ENCODE data around the gene TCF4. TPM values are rescaled to one million over a fixed set of nuclear protein-coding genes. Genes with fewer than 3 reads are reported as not detected.

The TCF4 gene
- total RNA-seq, 1 experiment from 2014 or later, result 2.3 TPM

DNA sequence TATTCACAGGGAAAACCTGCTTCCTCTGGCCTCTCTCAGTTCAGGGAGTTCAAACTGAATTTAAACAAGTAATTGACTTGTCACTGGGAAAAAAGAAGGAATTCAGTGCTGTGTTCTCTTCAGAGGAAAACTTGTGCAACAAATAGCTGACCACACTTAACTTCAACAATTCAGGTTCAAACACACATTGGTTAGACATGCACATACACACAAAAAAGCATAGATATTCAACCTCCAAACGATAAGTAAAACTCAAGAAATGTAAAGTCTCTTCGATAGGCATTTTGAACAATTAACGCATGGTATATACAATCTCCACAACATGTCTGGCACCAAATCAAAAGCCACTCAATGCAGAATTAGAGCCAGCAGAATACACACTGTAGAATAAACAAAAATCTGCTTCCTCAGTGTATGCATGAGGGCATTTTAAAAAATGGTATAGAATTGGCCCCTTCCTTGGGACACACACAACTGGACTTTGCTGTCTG lies 269.0 kb downstream of the TCF4 start:
- Histone ChIP-seq H3K27ac (ENCODE audit: low read length) (no peak overlapping the region), H3K4me3 (ENCODE audit: low read depth in 2 of 2, low read length in 2 of 2) (peak overlapping the region in 1 of 2 experiments; percentile 29; a peak in 1 of 4 replicates), H3K4me1 (ENCODE audit: control insufficient read depth, insufficient read depth, low read length) (no peaks in the 10 kb centered on the region), H3K27me3 (ENCODE audit: control insufficient read depth, insufficient read depth, low read length) (no peaks in the 10 kb centered on the region), H3K9me3 (ENCODE audit: control insufficient read depth, insufficient read depth, low read depth, low read length) (no peaks in the 10 kb centered on the region), H3K36me3 (ENCODE audit: control insufficient read depth, insufficient read depth, low read length) (no peaks in the 10 kb centered on the region)
- POLR2A ChIA-PET, result no interaction called here
- in situ Hi-C loops (cut with HindIII; ENCODE audit: low pct_unique_long_range_greater_than_20kb, low sequenced_read_pairs), result no loop called here
- intact Hi-C loops (cut with micrococcal nuclease; ENCODE audit: unreplicated experiment), result no loop called here
- ATAC-seq (no peak), DNase-seq (ENCODE audit: low read depth, low spot score) (no peak)
- TF ChIP-seq SIN3A (IDR thresholded peaks at IDR 0.05; ENCODE audit: borderline replicate concordance, insufficient read depth, low read depth, low read length) (no peak), POLR2AphosphoS5 (IDR thresholded peaks at IDR 0.05; ENCODE audit: low read depth, low read length) (no peak), REST (IDR thresholded peaks at IDR 0.05; ENCODE audit: insufficient read depth in 1 of 2, low read depth in 2 of 2, low read length in 1 of 2) (no peak), TCF7L2 (IDR thresholded peaks at IDR 0.05; ENCODE audit: low read depth, low read length) (no peak)
- TF ChIP-seq, protein P1, sequence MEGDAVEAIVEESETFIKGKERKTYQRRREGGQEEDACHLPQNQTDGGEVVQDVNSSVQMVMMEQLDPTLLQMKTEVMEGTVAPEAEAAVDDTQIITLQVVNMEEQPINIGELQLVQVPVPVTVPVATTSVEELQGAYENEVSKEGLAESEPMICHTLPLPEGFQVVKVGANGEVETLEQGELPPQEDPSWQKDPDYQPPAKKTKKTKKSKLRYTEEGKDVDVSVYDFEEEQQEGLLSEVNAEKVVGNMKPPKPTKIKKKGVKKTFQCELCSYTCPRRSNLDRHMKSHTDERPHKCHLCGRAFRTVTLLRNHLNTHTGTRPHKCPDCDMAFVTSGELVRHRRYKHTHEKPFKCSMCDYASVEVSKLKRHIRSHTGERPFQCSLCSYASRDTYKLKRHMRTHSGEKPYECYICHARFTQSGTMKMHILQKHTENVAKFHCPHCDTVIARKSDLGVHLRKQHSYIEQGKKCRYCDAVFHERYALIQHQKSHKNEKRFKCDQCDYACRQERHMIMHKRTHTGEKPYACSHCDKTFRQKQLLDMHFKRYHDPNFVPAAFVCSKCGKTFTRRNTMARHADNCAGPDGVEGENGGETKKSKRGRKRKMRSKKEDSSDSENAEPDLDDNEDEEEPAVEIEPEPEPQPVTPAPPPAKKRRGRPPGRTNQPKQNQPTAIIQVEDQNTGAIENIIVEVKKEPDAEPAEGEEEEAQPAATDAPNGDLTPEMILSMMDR (IDR thresholded peaks at IDR 0.05), result no peak
- CTCF ChIA-PET, result no interaction called here
- BruUV-seq (replicated peaks), result no TSS peak

- intact Hi-C loops (cut with micrococcal nuclease; ENCODE audit: unreplicated experiment) (no loop called here), in situ Hi-C loops (cut with HindIII; ENCODE audit: low pct_unique_long_range_greater_than_20kb, low sequenced_read_pairs) (no loop called here)
- H3K27ac ChIP-seq (ENCODE audit: low read length), result no peak overlapping the region
- no peaks in the 10 kb centered on the region for H3K9me3 ChIP-seq (ENCODE audit: control insufficient read depth, insufficient read depth, low read depth, low read length)
- H3K4me1 ChIP-seq (ENCODE audit: control insufficient read depth, insufficient read depth, low read length), result no peaks in the 10 kb centered on the region
- no peaks in the 10 kb centered on the region for H3K36me3 ChIP-seq (ENCODE audit: control insufficient read depth, insufficient read depth, low read length)
- ATAC-seq (no peak), DNase-seq (ENCODE audit: low read depth, low spot score) (no peak)
- CTCF ChIA-PET, result no interaction called here
- H3K4me3 ChIP-seq (ENCODE audit: low read depth in 2 of 2, low read length in 2 of 2), result no peak overlapping the region
- BruUV-seq (replicated peaks), result no TSS peak
- TF ChIP-seq TCF7L2 (IDR thresholded peaks at IDR 0.05; ENCODE audit: low read depth, low read length), result no peak
- no peak for TF ChIP-seq POLR2AphosphoS5 (IDR thresholded peaks at IDR 0.05; ENCODE audit: low read depth, low read length)
- TF ChIP-seq, protein P1 (IDR thresholded peaks at IDR 0.05), result no peak
- TF ChIP-seq SIN3A (IDR thresholded peaks at IDR 0.05; ENCODE audit: borderline replicate concordance, insufficient read depth, low read depth, low read length), result no peak
- TF ChIP-seq REST (IDR thresholded peaks at IDR 0.05; ENCODE audit: insufficient read depth in 1 of 2, low read depth in 2 of 2, low read length in 1 of 2), result no peak
- POLR2A ChIA-PET, result no interaction called here
- H3K27me3 ChIP-seq (ENCODE audit: control insufficient read depth, insufficient read depth, low read length), result no peaks in the 10 kb centered on the region
These were observed 270.1 kb downstream of the TCF4 start for GRCh38 chr18:55317864-55318263.

Data from Panc1 (cell line).